WTC11 (cell line): Measurements from ENCODE around the gene KIAA1328. TPM values are rescaled to one million over a fixed set of nuclear protein-coding genes. Genes with fewer than 3 reads are reported as not detected.

Source experiments
- ATAC-seq: fragments of 200-7000 bp; cut with Tn5 transposase; 2 replicates; pipeline ENCODE4 v1.10.0; 2021; ENCODE audit warnings: mild to moderate bottlenecking, moderate library complexity
- CTCF ChIA-PET: fragments of 300-600 bp; sonication (Branson Sonifier 250); formaldehyde crosslinking; loops from one replicate; lab custom pipeline; 2021; ENCODE audit warnings: antibody characterized with exemption; lab: Charles Lee
- POLR2A ChIA-PET: fragments of 350-600 bp; sonication (Branson Sonifier 250); formaldehyde crosslinking; loops from one replicate; lab custom pipeline; 2021; ENCODE audit warnings: antibody characterized with exemption; lab: Charles Lee
- DNase-seq: peaks from one replicate; pipeline ENCODE4 v3.0.0; 2021; ENCODE audit warnings: low spot score
- H3K27ac Mint-ChIP-seq: 2 replicates; pipeline ENCODE4 v1.8.0; 2021; ENCODE audit warnings: mixed read lengths
- H3K27me3 Mint-ChIP-seq: 2 replicates; pipeline ENCODE4 v1.8.0; 2021; ENCODE audit warnings: low read depth, mild to moderate bottlenecking, moderate library complexity, mixed read lengths
- H3K36me3 Mint-ChIP-seq: 2 replicates; pipeline ENCODE4 v1.8.0; 2021; ENCODE audit warnings: mixed read lengths
- H3K4me1 Mint-ChIP-seq: 2 replicates; pipeline ENCODE4 v1.8.0; 2022; ENCODE audit warnings: mixed read lengths
- H3K4me3 Mint-ChIP-seq: 2 replicates; pipeline ENCODE4 v1.8.0; 2021; ENCODE audit warnings: mild to moderate bottlenecking, moderate library complexity, mixed read lengths
- H3K9me3 Mint-ChIP-seq: 2 replicates; pipeline ENCODE4 v1.8.0; 2021; ENCODE audit warnings: mixed read lengths
- AFF4 ChIP-seq: sonication (generic); formaldehyde crosslinking; IDR thresholded peaks from 2 replicates; pipeline ENCODE4 v1.8.1; 2023; ENCODE audit warnings: mild to moderate bottlenecking, missing genetic modification reagents, borderline replicate concordance
- CREB1 ChIP-seq: sonication (generic); formaldehyde crosslinking; IDR thresholded peaks from 2 replicates; pipeline ENCODE4 v1.8.0; 2023; ENCODE audit warnings: mild to moderate bottlenecking, missing genetic modification reagents
- CTCF ChIP-seq: fragments of 200-600 bp; IDR thresholded peaks from 2 replicates; pipeline ENCODE4 v1.8.0; 2022; ENCODE audit warnings: antibody characterized with exemption
- E2F5 ChIP-seq: sonication (generic); formaldehyde crosslinking; IDR thresholded peaks from 2 replicates; pipeline ENCODE4 v1.8.1; 2022; ENCODE audit warnings: mild to moderate bottlenecking, moderate library complexity, missing genetic modification reagents
- ETV6 ChIP-seq: sonication (generic); formaldehyde crosslinking; IDR thresholded peaks from 2 replicates; pipeline ENCODE4 v1.8.1; 2022; ENCODE audit warnings: mild to moderate bottlenecking, missing genetic modification reagents
- FOXK1 ChIP-seq: sonication (generic); formaldehyde crosslinking; IDR thresholded peaks from 2 replicates; pipeline ENCODE4 v1.8.0; 2022; ENCODE audit warnings: mild to moderate bottlenecking, moderate library complexity, missing genetic modification reagents
- FOXP4 ChIP-seq: sonication (generic); formaldehyde crosslinking; IDR thresholded peaks from 2 replicates; pipeline ENCODE4 v1.8.0; 2022; ENCODE audit warnings: mild to moderate bottlenecking, missing genetic modification reagents
- NR1H2 ChIP-seq: sonication (generic); formaldehyde crosslinking; IDR thresholded peaks from 2 replicates; pipeline ENCODE4 v1.9.0; 2021; ENCODE audit warnings: mild to moderate bottlenecking, moderate library complexity, missing genetic modification reagents
- SMAD3 ChIP-seq: sonication (generic); formaldehyde crosslinking; IDR thresholded peaks from 2 replicates; pipeline ENCODE4 v1.8.0; 2022; ENCODE audit warnings: missing genetic modification reagents, mild to moderate bottlenecking, borderline replicate concordance
- ZBTB21 ChIP-seq: sonication (generic); formaldehyde crosslinking; IDR thresholded peaks from 2 replicates; pipeline ENCODE4 v1.8.1; 2023; ENCODE audit warnings: mild to moderate bottlenecking, missing genetic modification reagents, borderline replicate concordance
- ZNF281 ChIP-seq: sonication (generic); formaldehyde crosslinking; IDR thresholded peaks from 2 replicates; pipeline ENCODE4 v1.8.0; 2023; ENCODE audit warnings: mild to moderate bottlenecking, missing genetic modification reagents
- ZNF512 ChIP-seq: sonication (generic); formaldehyde crosslinking; IDR thresholded peaks from 2 replicates; pipeline ENCODE4 v1.8.1; 2022; ENCODE audit warnings: missing genetic modification reagents, borderline replicate concordance
- total RNA-seq: library from RNA; stranded (reverse); gene quantifications from 3 replicates; pipeline ENCODE4 v1.2.3, GENCODE V29; 2021

The KIAA1328 gene
- total RNA-seq, 1 experiment from 2014 or later: 4.8 TPM

- Mint-ChIP-seq H3K9me3 (no peaks in the 10 kb centered on the region), H3K4me3 (peak overlapping the region; percentile 79), H3K4me1 (peaks cover 19% of the 10 kb centered on the region), H3K27ac (peak overlapping the region; percentile 26; the same call in 1 of the 2 replicates), H3K36me3 (peaks cover 7% of the 10 kb centered on the region), H3K27me3 (no peaks in the 10 kb centered on the region; the same call in 1 of the 2 replicates)
- TF ChIP-seq ZBTB21 (CRISPR knock-in tag) (no peak), CTCF (no peak), E2F5 (no peak), FOXK1 (CRISPR knock-in tag) (no peak), CREB1 (no peak), NR1H2 (CRISPR knock-in tag) (no peak), ZNF512 (CRISPR knock-in tag) (no peak), FOXP4 (CRISPR knock-in tag) (no peak), ETV6 (CRISPR knock-in tag) (0 out of 2 replicates have a peak, but pooled peaks have one; percentile 37), ZNF281 (CRISPR knock-in tag) (no peak), SMAD3 (0 out of 2 replicates have a peak, but pooled peaks have one; percentile 19), AFF4 (CRISPR knock-in tag) (no peak)
- CTCF ChIA-PET: interaction anchor here (0.7 to 2.2 kb wide), 9 partner anchors 9 to 142 kb away, joined by 3 to 20 read pairs (median 3); no protein-coding TSS in a partner anchor
- ATAC-seq (no peak), DNase-seq (no peak)
- POLR2A ChIA-PET: interaction anchor here (0.6 to 1.2 kb wide), 2 partner anchors 48 to 70 kb away, joined by 3 to 7 read pairs; no protein-coding TSS in a partner anchor
Observed at GRCh38 chr18:36829362-36830157, 633 bp downstream of the KIAA1328 start.
